NT2/D1 (cell line): ENCODE results near the gene CELF4.
A peak's percentile ranks its signal among the peaks of the same experiment; 100 is the strongest.

Experiments
- DNase-seq: peaks from one replicate; pipeline ENCODE4 v3.0.0-alpha.2; 2011; ENCODE audit warnings: low read depth, low spot score
- H3K27me3 ChIP-seq: 2 replicates; pipeline ENCODE4 v1.6.0; 2011; ENCODE audit warnings: mild to moderate bottlenecking; ENCODE audit not compliant: insufficient read length, insufficient read depth
- H3K36me3 ChIP-seq: 2 replicates; pipeline ENCODE4 v1.6.1; 2011; ENCODE audit warnings: mild to moderate bottlenecking, low read length, mixed read lengths; ENCODE audit not compliant: insufficient read depth, insufficient read length
- H3K4me1 ChIP-seq: 2 replicates; pipeline ENCODE4 v1.5.1; 2011; ENCODE audit not compliant: insufficient read depth, insufficient read length
- H3K4me3 ChIP-seq: 2 replicates; pipeline ENCODE4 v1.5.1; 2011; ENCODE audit warnings: low read depth; ENCODE audit not compliant: insufficient read length
- H3K9ac ChIP-seq: 2 replicates; pipeline ENCODE4 v1.6.0; 2011; ENCODE audit warnings: low read depth; ENCODE audit not compliant: insufficient read length
- H3K9me3 ChIP-seq: 2 replicates; pipeline ENCODE4 v1.5.1; 2011; ENCODE audit warnings: mild to moderate bottlenecking, low read length; ENCODE audit not compliant: insufficient read depth
- SUZ12 ChIP-seq: IDR thresholded peaks from 2 replicates; pipeline ENCODE4 v1.6.1; 2011; ENCODE audit not compliant: insufficient read length, insufficient read depth; ENCODE audit errors: extremely low read depth
- YY1 ChIP-seq: IDR thresholded peaks from 2 replicates; pipeline ENCODE4 v1.6.1; 2011; ENCODE audit not compliant: insufficient read length, insufficient read depth
- ZNF274 ChIP-seq: IDR thresholded peaks from 2 replicates; pipeline ENCODE4 v1.6.1; 2011; ENCODE audit warnings: mild to moderate bottlenecking, low read depth, low read length

CELF4 gene

DNA sequence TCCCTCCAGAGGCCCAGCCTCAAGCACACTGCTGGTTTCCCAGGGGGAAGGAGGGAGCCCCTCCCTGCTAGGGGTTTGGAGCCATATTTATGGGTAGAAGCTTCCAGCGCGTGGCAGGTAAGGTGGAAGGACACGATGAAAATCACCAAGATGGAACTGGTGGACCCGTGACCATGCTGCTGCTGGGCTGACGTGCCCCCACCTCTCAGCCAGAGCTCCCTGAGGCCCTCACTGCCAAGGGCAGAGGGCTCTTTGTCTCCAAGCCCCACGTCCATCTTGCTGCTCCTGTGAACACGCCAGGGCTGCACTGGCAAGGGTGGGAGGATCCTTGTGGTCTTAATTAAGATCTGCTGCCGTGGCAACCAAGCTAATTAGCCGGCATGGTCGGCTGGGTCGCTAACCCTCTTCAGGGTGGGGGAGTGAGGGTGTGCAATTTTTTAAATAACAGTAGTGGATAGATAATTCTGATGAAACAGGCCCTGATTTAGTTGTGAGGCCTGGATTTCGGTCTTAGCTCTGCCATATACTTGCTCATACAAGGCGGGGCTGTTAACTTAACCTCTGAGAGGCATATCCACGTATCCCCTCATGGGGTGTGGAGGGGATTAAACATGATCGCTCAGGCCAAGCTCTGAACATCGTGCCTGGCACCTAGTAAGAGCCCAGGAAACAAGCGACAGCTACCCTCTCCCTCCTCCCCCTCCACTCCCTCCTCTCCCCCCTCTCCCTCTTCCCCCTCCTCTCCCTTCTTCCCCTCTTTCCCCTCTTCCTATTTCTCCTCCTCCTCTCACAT, 232.8 kb downstream of the CELF4 start:
- no peak overlapping the region for H3K4me3 ChIP-seq
- H3K27me3 ChIP-seq = no peaks in the 10 kb centered on the region
- H3K9me3 ChIP-seq = no peaks in the 10 kb centered on the region
- no peak overlapping the region for H3K9ac ChIP-seq
- TF ChIP-seq SUZ12 (no peak), YY1 (no peak), ZNF274 (no peak)
- H3K36me3 ChIP-seq = no peaks in the 10 kb centered on the region
- DNase-seq = no peak
- peaks cover 4% of the 10 kb centered on the region for H3K4me1 ChIP-seq

DNA sequence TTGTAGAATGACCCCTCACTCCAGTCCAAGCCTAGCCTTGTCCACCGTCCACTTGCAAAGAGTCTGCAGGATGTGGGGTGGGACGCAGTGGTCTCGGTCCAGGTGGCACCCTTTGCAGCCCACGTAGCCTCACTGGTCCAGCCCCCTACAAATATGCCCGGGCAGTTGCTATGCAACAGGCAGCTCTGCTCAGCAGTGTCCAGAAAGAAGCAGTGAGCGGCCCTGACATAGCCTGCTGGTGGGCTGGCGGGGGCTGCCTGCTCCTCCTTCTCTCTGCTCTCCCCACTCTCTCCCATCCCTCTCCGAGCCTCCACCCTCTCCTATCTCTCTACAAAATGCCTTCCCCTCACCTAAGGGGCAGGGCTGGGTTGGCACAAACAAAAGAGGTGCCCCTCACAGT, 233.4 kb downstream of the CELF4 start:
- Histone ChIP-seq H3K9me3 (no peaks in the 10 kb centered on the region), H3K36me3 (no peaks in the 10 kb centered on the region), H3K4me3 (no peak overlapping the region), H3K4me1 (peaks cover 4% of the 10 kb centered on the region), H3K9ac (no peak overlapping the region), H3K27me3 (peaks cover 4% of the 10 kb centered on the region)
- no peak for TF ChIP-seq ZNF274
- no peak for TF ChIP-seq YY1
- TF ChIP-seq SUZ12 = no peak
- DNase-seq = no peak

DNA sequence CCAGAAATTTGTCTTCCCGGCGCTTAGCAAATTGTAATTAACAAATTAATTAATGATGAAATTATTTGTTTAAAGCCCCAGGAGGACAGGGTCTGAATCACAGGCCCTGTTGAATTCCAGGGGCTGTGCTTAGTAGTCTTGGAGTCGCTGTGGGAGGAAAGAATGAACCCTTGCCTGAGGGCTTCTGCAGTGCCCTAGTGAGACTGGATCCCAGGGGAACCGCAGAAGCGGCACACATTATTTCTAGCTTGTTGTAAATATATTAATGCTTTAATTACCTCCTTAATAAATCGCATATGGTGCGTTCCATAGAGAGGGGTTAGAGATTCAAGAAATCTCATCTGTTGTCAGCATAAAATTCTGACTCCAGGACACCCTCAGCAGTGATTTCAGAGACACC, 235.4 kb downstream of the CELF4 start:
- no peak for DNase-seq
- no peak overlapping the region for H3K9ac ChIP-seq
- H3K4me3 ChIP-seq = no peak overlapping the region
- no peaks in the 10 kb centered on the region for H3K9me3 ChIP-seq
- TF ChIP-seq ZNF274 = no peak
- peaks cover 15% of the 10 kb centered on the region for H3K27me3 ChIP-seq
- no peaks in the 10 kb centered on the region for H3K36me3 ChIP-seq
- peaks cover 2% of the 10 kb centered on the region for H3K4me1 ChIP-seq

DNA sequence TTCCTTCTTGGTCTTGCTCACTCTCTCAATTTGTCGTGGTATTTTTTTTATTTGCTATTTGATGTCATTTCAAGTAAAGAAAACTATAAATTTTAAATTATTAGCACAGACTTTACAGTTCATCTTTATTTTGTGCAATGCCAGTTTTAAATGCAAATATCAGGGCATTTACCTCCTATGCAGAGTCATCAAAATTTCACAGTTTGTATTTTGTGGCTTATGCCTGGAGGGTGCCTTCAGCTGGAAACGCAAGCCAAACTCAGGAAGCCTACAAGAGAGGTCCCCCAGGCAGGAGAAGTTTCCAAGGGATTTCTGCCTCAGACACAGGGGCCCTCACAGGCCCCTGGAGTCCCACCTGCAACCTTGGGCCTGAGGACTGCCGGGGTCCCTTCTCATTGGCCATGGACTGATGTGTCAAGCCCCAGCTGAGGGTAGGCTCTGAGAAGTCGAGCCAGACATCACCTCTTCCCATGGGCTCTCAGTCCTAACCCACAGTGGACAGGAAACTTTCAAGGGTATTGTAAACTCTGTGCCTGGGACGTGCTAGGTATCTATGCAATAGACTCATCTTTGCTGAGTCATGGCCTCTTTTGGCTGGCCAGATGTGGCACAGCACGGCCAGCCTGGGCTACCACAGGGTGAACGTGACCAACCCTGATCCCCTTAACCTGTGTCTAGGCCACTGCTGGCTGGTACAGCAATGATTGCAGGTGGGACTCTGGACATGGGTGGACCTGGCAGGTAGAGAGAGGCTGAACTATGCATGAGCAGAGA, 236.5 kb downstream of the CELF4 start:
- no peak for DNase-seq
- H3K36me3 ChIP-seq = no peaks in the 10 kb centered on the region

DNA sequence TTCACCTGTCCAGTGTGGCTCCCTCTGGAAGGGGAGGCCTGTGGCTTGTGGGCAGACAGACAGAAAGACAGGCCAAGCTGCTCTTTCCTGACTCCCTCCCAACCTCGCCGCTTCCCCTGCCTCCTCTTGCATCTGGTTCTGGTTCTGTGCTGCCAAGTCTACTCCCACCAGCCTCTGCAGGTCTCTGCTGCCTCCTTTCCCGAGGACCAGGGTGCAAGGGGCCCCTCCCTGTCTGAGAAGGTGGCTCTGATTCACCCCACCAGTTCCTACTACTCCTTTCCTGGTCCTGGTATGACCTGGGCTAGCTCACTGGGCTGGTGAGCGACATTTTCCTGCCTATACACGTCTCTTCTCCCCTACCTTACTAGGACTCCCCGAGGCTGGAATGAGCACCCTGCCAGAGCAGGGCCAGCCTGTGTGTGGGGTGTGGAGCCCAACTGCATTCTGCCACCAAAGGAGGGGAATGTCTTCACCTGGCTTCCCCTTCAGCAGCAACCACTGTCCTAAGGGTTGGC, 238.5 kb downstream of the CELF4 start:
- no peaks in the 10 kb centered on the region for H3K36me3 ChIP-seq
- no peak for DNase-seq
- H3K9ac ChIP-seq = no peak overlapping the region
- H3K9me3 ChIP-seq = no peaks in the 10 kb centered on the region
- H3K4me1 ChIP-seq = peaks cover 2% of the 10 kb centered on the region
- H3K4me3 ChIP-seq = no peak overlapping the region
- peaks cover 36% of the 10 kb centered on the region for H3K27me3 ChIP-seq
- no peak for TF ChIP-seq SUZ12
- no peak for TF ChIP-seq YY1
- no peak for TF ChIP-seq ZNF274

More for the DNA sequence above, 236.5 kb downstream of the CELF4 start:
- no peak for TF ChIP-seq YY1
- TF ChIP-seq SUZ12 = no peak
- no peak for TF ChIP-seq ZNF274
- no peak overlapping the region for H3K9ac ChIP-seq
- H3K27me3 ChIP-seq = peaks cover 19% of the 10 kb centered on the region
- H3K4me1 ChIP-seq = no peaks in the 10 kb centered on the region
- H3K4me3 ChIP-seq = no peak overlapping the region
- H3K9me3 ChIP-seq = no peaks in the 10 kb centered on the region

DNA sequence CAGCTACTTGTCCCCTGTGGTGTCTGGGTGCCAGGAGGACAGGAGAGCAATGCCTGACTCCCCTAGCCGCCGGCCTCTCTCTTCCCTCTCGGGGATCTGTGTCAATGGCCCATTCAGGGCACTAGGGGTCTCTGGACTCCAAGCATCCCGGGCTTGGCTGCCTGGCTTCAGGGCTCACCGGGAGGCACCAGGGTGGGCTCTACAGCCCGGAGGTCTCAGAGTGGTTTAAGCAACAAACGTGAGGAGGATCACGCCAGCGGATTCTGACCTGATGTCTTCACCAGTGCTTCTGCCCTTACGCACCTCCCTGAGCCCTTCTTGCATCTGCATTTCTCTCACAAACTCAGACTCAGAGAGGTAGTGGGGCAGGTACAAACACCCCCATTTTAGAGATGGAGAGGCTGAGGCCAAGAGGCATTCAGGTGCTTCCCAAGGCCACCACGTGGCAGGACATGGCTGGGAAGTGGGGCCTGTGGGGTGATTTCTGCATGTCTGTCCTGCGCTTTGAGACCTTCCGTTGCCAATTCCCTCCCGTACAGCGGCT, 243.0 kb downstream of the CELF4 start:
- Histone ChIP-seq H3K9ac (no peak overlapping the region), H3K27me3 (peaks cover 35% of the 10 kb centered on the region), H3K4me1 (peaks cover 5% of the 10 kb centered on the region), H3K36me3 (no peaks in the 10 kb centered on the region), H3K9me3 (no peaks in the 10 kb centered on the region), H3K4me3 (no peak overlapping the region)
- TF ChIP-seq ZNF274 = no peak
- TF ChIP-seq SUZ12 = no peak
- peak; percentile 35 for DNase-seq

DNA sequence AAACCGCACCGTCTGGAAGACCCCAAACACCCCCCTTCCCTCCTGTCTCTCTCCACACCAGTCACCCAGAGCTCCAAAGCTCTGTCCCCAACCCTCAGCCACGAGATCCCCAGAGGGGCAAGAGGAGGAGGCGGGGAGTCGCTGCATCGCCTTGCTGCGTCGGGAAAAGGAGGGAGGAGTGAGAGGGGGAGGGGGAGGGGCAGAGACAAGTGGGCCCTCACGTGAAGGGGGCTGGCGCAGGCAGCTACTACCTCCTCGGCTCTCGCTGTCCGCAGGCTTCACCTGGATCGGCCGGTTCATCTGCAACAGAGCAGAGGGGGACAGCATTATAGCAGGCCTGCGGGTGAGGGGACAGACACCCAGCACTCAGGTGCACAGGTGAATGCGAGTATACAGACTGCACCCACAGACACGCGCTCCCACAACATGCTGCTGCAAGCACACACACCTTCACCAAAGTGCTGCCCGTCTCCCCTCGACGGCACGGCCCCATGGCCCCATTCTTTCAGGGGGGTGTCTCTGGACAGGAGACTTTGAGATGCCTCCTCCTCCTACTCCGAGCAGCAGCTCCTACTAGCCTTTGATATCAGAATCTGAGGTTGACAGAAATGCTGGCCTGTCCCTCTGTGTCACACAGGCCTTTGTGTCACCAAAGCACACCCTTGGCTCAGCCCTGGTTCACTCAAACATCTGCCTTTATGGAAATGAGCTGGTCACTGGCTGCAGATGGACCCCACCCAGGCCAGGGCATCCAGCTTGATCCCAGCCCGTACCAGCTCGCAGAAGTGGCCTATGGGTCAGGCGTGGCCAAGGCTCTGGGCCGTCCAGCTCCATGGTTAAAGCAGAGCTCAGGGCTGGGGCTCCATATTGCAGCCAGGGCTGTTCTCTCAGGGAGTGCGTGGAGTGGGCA, 243.8 kb downstream of the CELF4 start:
- no peak for DNase-seq
- TF ChIP-seq SUZ12 (no peak), ZNF274 (no peak), YY1 (no peak)
- Histone ChIP-seq H3K4me3 (no peak overlapping the region), H3K9me3 (no peaks in the 10 kb centered on the region), H3K9ac (no peak overlapping the region), H3K36me3 (no peaks in the 10 kb centered on the region), H3K27me3 (peaks cover 32% of the 10 kb centered on the region), H3K4me1 (peaks cover 5% of the 10 kb centered on the region)
